ENCODE measurements around the gene TBC1D3K.
"Not testable (repeated sequence)": the region's sequence is repeated elsewhere in the genome, so short reads cannot be mapped to it uniquely, and the experiment has no call there.

TBC1D3K gene

GRCh38 chr17:37924115-37924514 lies at the start of gene TBC1D3K:
Gene TBC1D3K (plus strand): TSS chr17:37924415. CDS start chr17:37926000, 1,585 bp downstream.
- not testable (repeated sequence) for DNase-seq

GRCh38 chr17:37884516-37884915 lies 39.7 kb upstream of the TBC1D3K start:
- DNase-seq: no peak

- no peak for DNase-seq
Observed at GRCh38 chr17:37885136-37885535, 39.1 kb upstream of the TBC1D3K start.

GRCh38 chr17:37888881-37889280 lies 35.3 kb upstream of the TBC1D3K start:
- DNase-seq: no peak

GRCh38 chr17:37896961-37897360 lies 27.3 kb upstream of the TBC1D3K start:
- DNase-seq: not testable (repeated sequence)
